Stimulated activated effector memory CD8-positive, alpha-beta T cell treated with anti-CD3 and anti-CD28 coated beads, Interleukin-12 subunit alpha, Interleukin-12 subunit beta, amount 100 ng/mL, for 72 hours (primary cell): Measurements from ENCODE around the gene CD80.
A peak's percentile ranks its signal among the peaks of the same experiment; 100 is the strongest.
"Not testable (repeated sequence)": the region's sequence is repeated elsewhere in the genome, so short reads cannot be mapped to it uniquely, and the experiment has no call there.

Experiments
- ATAC-seq: fragments of 150-1000 bp; cut with Tn5 transposase; 2 replicates; pipeline ENCODE4 v1.10.0; 2021
- DNase-seq, 2 donors: peaks; one replicate each; pipeline ENCODE4 v3.0.0; 2021 to 2022; ENCODE audit warnings: low spot score in 2 of 2
- H3K27ac Mint-ChIP-seq: one replicate; pipeline ENCODE4 v1.8.0; 2022; ENCODE audit warnings: mild to moderate bottlenecking, mixed read lengths
- H3K36me3 Mint-ChIP-seq: one replicate; pipeline ENCODE4 v1.8.0; 2022; ENCODE audit warnings: mild to moderate bottlenecking, mixed read lengths
- H3K4me1 Mint-ChIP-seq: one replicate; pipeline ENCODE4 v1.8.0; 2022; ENCODE audit warnings: mixed read lengths
- H3K4me3 Mint-ChIP-seq: one replicate; pipeline ENCODE4 v1.8.0; 2022; ENCODE audit warnings: mild to moderate bottlenecking, mixed read lengths
- H3K9me3 Mint-ChIP-seq: one replicate; pipeline ENCODE4 v1.8.0; 2022; ENCODE audit warnings: mixed read lengths

CD80 gene

DNA sequence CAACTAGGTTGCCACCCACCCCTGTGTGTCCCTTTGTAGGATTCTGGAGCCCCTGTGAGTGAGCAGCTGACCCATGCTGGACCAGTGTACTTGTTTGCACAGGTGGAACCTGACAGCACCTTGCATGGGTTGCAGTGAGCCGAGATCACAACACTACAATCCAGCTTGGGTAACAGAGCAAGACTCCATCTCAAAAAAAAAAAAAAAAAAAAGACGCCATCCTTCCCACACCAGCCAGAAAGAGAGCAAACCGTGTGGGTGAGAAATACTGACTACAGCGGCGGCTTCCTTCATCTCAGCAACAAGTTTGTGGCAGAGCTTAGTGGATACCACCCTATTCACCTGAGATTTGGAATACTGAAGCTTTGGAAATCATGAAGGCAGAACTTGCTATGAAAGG lies 746 bp upstream of the CD80 start:
- ATAC-seq = no peak
- Mint-ChIP-seq H3K27ac (peak overlapping the region; percentile 74), H3K4me3 (peak overlapping the region; percentile 52), H3K36me3 (peaks cover 43% of the 10 kb centered on the region), H3K4me1 (peaks cover 45% of the 10 kb centered on the region), H3K9me3 (no peaks in the 10 kb centered on the region)
- no peak for DNase-seq

DNA sequence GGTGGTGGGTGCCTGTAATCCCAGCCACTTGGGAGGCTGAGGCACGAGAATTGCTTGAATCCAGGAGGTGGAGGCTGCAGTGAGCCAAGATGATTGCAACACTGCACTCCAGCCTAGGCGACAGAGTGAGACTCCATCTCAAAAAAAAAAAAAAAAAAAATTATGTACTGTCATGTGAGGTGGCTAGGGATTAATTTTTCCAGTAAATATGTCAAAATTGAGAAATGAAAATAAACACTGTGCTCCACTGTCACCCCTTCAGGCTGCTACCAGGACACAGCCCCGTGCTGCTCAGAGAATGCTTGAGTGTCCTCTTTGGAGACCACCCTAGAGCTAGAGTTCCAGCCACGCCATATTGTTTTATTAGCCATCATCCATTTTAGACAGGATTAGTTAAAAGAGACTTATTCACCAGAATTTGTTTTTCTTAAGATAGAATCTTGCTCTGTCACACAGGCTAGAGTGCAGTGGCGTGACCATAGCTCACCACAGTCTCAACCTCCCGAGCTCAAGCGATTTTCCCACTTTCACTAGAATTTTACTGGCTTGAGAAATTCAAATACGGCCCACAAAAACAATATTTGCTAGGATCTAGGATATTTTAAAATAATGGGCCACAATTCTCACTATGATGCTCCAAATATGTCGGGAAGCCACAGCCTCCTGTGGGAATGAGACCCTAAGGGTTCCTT lies 642 bp downstream of the CD80 start:
- no peak for DNase-seq
- Mint-ChIP-seq H3K36me3 (peaks cover 55% of the 10 kb centered on the region), H3K4me3 (peak overlapping the region; percentile 52), H3K27ac (peak overlapping the region; percentile 74), H3K9me3 (no peaks in the 10 kb centered on the region), H3K4me1 (peaks cover 59% of the 10 kb centered on the region)
- no peak for ATAC-seq

DNA sequence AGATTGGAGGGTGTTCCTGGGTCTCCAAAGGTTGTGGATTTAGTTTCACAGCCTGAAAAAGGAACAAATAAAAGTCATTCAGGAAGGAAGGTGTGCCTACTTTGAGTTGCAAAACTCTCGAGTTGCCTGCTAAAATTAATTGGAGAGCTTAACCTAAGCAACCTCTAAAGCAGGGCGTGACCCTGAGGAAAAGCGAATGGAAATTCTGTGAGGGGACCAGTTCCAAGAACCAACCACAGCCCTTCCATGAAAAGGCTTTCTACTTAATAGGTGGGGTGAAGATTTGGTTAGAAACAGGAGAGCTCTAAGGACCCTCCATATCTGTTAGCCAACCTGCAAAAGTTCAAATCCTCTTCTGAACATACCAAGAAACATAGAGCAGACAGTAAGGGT lies 1.5 kb downstream of the CD80 start:
- H3K4me1 Mint-ChIP-seq = peaks cover 58% of the 10 kb centered on the region
- H3K4me3 Mint-ChIP-seq = peak overlapping the region; percentile 52
- no peaks in the 10 kb centered on the region for H3K9me3 Mint-ChIP-seq
- ATAC-seq (no peak), DNase-seq (no peak)
- peak overlapping the region; percentile 74 for H3K27ac Mint-ChIP-seq
- peaks cover 64% of the 10 kb centered on the region for H3K36me3 Mint-ChIP-seq

DNA sequence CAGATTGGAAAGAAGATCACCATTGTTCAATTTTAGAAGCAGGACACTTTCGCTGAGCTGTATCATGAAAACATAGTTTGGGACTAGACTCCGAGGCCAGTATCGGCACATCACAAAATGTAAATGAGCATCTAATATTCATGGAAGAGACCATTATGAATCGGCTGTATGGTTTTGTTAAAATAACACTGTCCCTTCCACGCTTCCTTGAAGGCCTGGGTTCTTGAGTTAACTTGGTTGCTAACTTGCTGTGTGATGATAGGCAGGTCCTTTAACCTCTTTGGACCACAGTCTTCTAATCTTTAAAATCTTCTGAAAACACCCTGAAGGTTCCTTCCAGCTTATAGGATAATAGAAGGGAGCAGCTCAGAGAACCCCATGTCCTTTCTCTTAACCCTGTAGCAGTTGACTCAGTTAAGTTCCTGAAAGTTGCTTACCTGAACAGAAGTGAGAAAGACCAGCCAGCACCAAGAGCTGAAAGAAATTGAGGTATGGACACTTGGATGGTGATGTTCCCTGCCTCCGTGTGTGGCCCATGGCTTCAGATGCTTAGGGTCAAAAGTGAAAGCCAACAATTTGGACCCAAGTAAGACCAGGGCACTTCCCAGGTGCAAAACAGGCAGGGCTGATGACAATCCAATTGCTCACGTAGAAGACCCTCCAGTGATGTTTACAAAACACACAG lies 2.1 kb downstream of the CD80 start:
- Mint-ChIP-seq H3K27ac (peak overlapping the region; percentile 74), H3K4me1 (peaks cover 52% of the 10 kb centered on the region), H3K36me3 (peaks cover 66% of the 10 kb centered on the region), H3K9me3 (no peaks in the 10 kb centered on the region), H3K4me3 (peak overlapping the region; percentile 52)
- DNase-seq = no peak
- ATAC-seq = no peak

DNA sequence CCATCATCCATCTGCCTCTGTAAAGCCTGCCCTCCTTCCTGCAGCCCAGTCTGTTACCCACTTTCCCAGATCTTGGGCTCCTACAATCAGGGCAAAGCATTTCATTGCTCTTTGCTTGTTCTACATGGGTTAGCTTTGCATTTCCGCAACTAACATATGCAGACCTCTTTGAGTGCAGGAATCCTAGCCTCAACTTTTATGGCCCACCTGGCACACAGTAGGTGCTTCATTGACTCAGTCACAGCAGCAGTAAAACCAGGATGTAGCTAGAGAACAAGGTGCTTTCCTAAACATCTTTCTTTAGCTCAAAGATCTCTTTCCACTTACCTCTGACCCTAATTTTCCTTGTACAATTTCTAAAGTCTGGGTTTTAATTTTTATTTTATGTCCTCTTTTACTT lies 3.5 kb downstream of the CD80 start:
- Mint-ChIP-seq H3K4me3 (peak overlapping the region; percentile 52), H3K9me3 (no peaks in the 10 kb centered on the region), H3K36me3 (peaks cover 77% of the 10 kb centered on the region), H3K4me1 (peaks cover 43% of the 10 kb centered on the region), H3K27ac (peak overlapping the region; percentile 74)
- DNase-seq = no peak
- no peak for ATAC-seq

DNA sequence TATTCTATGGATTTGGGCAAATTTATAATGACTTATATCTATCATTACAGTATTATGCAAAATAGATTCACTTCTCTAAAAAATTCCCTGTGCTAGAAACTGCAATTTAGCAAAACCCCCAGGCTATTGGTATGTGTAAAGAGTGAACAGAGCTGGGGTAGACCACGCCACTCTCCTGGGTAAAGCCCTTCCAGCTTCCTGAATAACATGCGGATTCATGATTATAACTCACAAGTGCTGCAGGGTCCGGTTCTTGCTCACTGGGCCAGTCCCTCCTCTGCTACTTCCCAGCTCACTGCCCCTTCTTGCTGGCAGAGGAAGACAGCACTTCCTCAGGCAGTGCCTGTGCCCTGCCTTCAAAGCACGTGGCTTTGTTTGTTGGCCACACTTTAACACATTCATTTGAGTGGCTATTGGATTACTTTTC lies 4.1 kb downstream of the CD80 start:
- Mint-ChIP-seq H3K4me1 (peaks cover 43% of the 10 kb centered on the region), H3K36me3 (peaks cover 80% of the 10 kb centered on the region), H3K9me3 (no peaks in the 10 kb centered on the region), H3K27ac (peak overlapping the region; percentile 74), H3K4me3 (peak overlapping the region; percentile 52)
- ATAC-seq = peak; percentile 5
- DNase-seq = no peak

DNA sequence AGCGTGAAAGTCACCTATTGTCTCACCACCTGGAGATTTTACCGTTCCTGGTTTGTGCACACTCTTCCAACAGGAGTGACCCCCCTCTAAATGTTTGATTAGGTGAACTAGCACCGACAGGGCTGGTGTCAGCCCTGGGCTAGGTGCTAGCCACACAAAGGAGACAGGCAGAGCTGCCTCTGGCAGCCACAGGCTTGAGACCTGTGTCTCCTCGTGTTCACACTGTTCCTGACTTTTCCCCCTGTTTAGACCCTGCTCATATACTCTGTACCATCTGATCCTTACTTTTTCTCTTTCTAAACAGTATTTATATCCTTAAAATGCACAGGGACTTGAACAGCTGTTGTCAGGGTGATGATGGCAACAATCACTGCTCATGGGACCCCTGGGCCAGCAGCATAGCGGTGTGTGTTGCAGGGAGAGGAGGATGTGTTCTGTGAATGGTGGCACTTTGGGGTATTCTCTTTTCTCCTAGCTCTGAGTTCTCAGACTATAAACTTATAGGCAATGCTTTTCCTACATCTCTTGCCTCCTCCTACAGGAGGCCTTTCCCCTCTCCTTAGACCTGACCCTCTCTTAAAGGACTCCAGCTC lies 5.5 kb downstream of the CD80 start:
- Mint-ChIP-seq H3K4me1 (peaks cover 37% of the 10 kb centered on the region), H3K4me3 (peak overlapping the region; percentile 52), H3K27ac (peak overlapping the region; percentile 74), H3K36me3 (peaks cover 83% of the 10 kb centered on the region), H3K9me3 (no peaks in the 10 kb centered on the region)
- ATAC-seq (no peak), DNase-seq (no peak)

GRCh38 chr3:119552928-119553327 lies 6.5 kb downstream of the CD80 start:
- not testable (repeated sequence) for H3K4me3 Mint-ChIP-seq, H3K27ac Mint-ChIP-seq, DNase-seq, ATAC-seq, H3K9me3 Mint-ChIP-seq
- peaks cover 33% of the 10 kb centered on the region for H3K4me1 Mint-ChIP-seq
- H3K36me3 Mint-ChIP-seq = peaks cover 89% of the 10 kb centered on the region

DNA sequence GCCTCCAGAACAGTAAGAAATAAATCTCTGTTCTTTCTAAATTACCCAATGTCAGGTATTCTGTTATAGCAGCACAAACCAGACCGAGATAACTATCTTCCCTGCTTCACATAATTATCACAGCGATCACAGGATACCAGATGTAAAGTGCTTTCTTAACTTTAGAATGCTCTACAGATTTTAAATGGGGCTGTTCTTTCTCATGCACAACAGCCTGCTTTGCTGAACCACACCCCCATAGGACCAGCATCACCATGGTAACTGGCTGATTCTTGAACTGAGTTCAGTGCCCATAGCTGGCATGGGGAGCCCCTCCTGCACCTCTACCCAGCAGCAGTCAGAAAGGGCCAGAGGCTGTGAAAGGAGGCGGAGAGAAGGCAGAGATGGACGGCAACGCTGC lies 7.8 kb downstream of the CD80 start:
- H3K27ac Mint-ChIP-seq = no peak overlapping the region
- H3K36me3 Mint-ChIP-seq = peaks cover 84% of the 10 kb centered on the region
- H3K4me3 Mint-ChIP-seq = no peak overlapping the region
- no peaks in the 10 kb centered on the region for H3K9me3 Mint-ChIP-seq
- ATAC-seq (no peak), DNase-seq (no peak)
- peaks cover 28% of the 10 kb centered on the region for H3K4me1 Mint-ChIP-seq

DNA sequence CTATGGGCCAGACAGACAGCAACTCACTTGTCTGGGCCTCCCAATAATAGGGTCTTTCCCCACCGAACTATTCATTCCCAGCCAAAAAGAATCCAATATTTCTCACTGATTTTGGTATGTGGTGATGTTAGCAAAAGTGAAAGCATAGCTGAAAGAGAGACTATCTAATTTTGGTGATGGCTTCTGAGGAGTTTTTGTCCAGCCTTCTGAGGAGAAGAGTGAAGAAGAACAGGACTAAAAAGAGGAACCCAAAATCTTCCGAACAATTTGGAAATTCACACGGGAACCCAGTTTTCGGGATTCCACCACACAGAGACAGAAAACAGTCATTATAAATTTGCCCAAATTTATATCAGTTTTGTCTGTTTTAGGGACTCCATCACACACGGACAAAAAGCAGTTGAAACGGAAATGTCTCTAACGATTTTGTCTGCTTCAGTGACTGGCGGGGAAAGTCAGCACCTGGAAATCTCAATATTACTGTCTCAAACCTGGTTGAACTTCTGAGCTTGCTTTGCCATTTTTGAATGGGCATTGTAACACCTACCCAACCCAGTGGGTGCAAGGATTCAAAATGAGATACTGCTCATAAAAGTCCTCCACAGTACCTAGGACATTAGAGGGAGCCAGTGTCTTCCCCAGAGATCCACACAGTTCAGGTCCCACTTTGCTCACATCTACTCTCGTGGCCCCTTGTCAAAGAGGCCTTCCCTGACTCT lies 9.1 kb downstream of the CD80 start:
- DNase-seq (no peak), ATAC-seq (peak; percentile 54)
- peak overlapping the region; percentile 56 for H3K27ac Mint-ChIP-seq
- H3K4me1 Mint-ChIP-seq = peaks cover 16% of the 10 kb centered on the region
- H3K4me3 Mint-ChIP-seq = no peak overlapping the region
- H3K36me3 Mint-ChIP-seq = peaks cover 81% of the 10 kb centered on the region
- no peaks in the 10 kb centered on the region for H3K9me3 Mint-ChIP-seq

DNA sequence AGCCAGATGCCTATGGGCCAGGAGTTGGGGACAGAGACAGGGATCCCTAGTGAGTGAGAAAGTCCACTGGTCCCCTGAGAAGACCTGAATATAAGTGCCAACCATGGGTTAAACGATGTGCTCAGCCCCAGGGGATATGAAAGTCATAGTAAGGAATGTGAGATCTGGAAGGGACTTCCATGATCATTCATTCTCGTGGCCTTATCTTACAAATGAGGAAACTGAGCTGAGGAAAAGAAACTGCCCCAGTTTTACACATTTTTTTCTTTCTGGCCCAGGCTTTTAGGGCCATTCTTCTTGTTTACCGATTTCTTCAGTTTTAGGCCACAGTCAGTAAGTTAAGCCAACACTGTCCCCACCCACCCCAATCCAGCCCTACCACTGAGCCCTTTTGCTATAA lies 11.1 kb downstream of the CD80 start:
- DNase-seq = no peak
- no peaks in the 10 kb centered on the region for H3K9me3 Mint-ChIP-seq
- H3K4me1 Mint-ChIP-seq = no peaks in the 10 kb centered on the region
- H3K27ac Mint-ChIP-seq = no peak overlapping the region
- no peak for ATAC-seq
- H3K4me3 Mint-ChIP-seq = no peak overlapping the region
- H3K36me3 Mint-ChIP-seq = peaks cover 82% of the 10 kb centered on the region

DNA sequence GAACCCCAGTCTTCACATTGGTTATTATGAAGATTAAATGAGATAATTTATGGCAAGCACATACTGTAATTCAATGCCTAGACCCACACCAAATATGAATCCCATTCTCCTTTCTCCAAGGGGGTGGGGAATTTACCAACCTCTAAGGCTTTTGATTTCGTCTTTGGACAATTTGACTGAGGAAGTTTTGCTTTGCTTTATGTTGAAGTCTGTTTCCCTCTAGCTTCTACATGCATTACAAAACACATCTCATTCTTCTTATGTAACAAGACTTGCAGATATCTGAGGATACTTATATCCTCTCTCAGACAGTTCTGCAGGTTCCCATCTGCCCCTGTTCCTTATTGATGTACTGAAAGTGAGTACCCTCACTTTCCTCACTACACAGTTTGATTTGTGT lies 12.2 kb downstream of the CD80 start:
- DNase-seq (no peak), ATAC-seq (no peak)
- H3K9me3 Mint-ChIP-seq = no peaks in the 10 kb centered on the region
- H3K4me3 Mint-ChIP-seq = no peak overlapping the region
- peaks cover under 1% of the 10 kb centered on the region for H3K4me1 Mint-ChIP-seq
- peaks cover 78% of the 10 kb centered on the region for H3K36me3 Mint-ChIP-seq
- H3K27ac Mint-ChIP-seq = no peak overlapping the region

DNA sequence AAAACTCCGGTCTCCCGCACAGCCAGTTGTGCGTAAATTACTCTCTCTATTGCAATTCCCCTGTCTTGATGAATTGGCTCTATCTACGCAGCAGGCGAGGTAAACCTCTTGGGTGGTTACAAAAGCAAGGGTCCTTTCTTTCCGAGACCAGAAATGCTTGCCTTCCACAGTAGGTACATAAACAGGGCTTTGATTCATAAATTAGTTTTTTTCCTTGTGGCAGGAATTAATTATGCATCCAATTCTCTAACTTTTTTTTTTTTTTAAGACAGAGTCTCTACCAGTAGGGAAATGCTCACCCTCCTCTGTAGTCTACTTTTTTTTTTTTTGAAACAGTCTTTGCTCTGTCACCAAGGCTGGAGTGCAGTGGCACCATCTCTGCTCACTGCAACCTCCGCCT lies 16.3 kb downstream of the CD80 start:
- Mint-ChIP-seq H3K9me3 (no peaks in the 10 kb centered on the region), H3K36me3 (peaks cover 46% of the 10 kb centered on the region), H3K27ac (no peak overlapping the region), H3K4me1 (peaks cover 8% of the 10 kb centered on the region), H3K4me3 (no peak overlapping the region)
- no peak for DNase-seq
- no peak for ATAC-seq

DNA sequence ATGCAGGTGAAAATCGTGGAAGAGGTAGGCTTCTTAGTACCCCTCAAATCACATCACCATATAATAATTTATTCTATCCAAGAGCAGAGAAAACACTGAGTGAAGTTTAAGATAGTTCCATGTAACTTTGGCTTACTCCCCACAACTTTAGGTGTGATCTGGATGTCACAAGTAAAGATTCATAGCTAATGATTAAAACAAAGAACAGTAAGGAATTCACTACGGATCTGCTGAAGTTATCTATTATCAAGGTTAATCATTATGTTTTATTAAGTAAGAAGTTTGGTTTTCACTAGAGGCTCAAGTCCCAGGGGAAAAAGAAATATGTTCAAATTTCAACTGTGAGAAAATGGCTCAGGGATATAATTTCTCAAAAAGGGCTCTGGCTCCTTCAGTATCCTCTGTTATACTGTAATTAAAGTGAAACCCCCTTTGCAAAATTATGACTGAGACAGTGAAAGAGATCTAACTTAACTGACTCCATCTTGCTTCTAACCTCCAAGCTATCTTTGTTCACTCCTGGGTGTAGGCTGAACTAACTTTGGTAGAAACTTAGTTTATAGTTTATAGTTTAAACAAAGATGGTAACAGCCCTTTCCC lies 17.1 kb downstream of the CD80 start:
- H3K27ac Mint-ChIP-seq = no peak overlapping the region
- peaks cover 8% of the 10 kb centered on the region for H3K4me1 Mint-ChIP-seq
- ATAC-seq = no peak
- H3K36me3 Mint-ChIP-seq = peaks cover 37% of the 10 kb centered on the region
- H3K4me3 Mint-ChIP-seq = peak overlapping the region; percentile 1
- no peak for DNase-seq
- no peaks in the 10 kb centered on the region for H3K9me3 Mint-ChIP-seq

DNA sequence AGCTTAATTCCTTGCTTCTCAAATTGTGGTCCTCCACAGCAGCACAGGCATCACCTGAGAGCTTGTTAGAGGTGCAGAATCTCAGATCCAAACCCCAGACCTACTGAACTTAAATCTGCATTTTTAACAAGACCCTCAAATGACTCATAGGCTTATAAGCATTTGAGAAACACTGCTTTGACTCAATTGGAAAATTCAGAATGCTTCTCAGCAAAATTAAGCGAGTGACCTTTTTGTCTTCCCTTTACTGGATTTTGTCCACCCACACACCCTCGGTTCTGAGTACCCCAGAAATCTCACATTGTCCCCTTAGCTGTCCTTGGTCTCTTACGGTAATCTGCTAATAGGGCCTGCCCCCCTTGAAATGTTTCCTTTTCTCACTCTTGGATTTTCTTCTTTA lies 17.9 kb downstream of the CD80 start:
- ATAC-seq (peak; percentile 64), DNase-seq (no peak)
- Mint-ChIP-seq H3K27ac (no peak overlapping the region), H3K9me3 (no peaks in the 10 kb centered on the region), H3K36me3 (peaks cover 40% of the 10 kb centered on the region), H3K4me1 (peaks cover 8% of the 10 kb centered on the region), H3K4me3 (peak overlapping the region; percentile 1)
